HG03135 (cell line): ENCODE results near the gene IGF2BP3.
"Not testable (repeated sequence)": the region's sequence is repeated elsewhere in the genome, so short reads cannot be mapped to it uniquely, and the experiment has no call there.

Experiments used
- ATAC-seq: cut with Tn5 transposase; IDR thresholded peaks from one replicate; pipeline ENCODE4 v1.9.1; 2021; ENCODE audit warnings: mild to moderate bottlenecking, moderate library complexity; ENCODE audit not compliant: unreplicated experiment

The IGF2BP3 gene

DNA sequence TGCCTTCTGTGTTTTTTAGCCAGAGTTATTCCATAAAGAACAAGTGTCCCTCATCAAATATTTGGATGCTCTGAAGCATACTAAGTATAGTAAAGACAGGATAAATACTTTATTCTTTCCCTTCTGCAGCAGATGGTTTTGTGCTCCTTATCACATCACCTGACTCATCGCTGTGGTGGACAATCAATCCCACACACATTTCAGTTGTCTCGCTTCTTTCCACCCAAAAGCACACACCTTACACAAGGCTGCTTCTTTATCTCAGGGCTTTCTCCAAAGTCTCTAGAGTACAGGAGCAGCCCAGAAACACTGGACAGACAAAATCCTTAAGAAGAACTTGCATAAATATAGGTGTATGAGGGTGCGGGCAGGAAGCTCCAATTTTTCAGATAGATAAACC lies 43.4 kb downstream of the IGF2BP3 start:
- no peak for ATAC-seq

DNA sequence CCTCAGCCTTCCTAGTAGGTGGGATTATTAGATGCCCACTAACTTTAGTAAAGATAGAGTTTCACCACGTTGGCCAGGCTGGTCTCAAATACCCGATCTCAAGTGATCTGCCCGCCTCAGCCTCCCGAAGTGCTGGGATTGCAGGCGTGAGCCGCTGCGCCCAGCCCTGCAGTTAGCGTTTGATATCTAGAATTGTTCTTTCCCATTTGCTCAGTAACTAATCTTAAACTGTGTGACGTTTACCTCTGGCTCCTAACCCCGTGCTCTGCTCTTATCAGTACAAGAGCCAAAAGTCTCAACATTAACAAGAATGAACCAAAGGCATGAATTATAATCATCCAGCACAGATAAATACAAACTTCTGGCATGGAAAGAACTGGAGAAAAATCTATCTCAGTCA lies 47.4 kb downstream of the IGF2BP3 start:
- ATAC-seq, result no peak

DNA sequence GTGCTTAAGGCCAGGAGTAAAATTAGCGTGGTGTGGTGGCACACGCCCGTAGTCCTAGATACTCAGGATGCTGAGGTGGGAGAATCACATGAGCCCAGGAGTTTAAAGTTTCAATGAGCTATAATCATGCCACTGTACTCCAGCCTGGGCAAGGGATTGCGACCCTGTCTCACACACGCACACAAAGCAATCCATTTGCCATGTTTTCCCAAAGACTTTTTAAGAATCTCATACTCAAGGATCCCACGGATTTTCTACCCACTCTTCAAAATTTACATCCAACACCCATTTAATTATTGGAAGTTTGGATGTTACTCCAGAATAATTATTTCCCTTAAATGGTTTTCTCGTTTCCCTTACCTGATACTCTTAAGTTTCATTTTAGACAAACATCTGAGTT lies 47.9 kb downstream of the IGF2BP3 start:
- no peak for ATAC-seq

DNA sequence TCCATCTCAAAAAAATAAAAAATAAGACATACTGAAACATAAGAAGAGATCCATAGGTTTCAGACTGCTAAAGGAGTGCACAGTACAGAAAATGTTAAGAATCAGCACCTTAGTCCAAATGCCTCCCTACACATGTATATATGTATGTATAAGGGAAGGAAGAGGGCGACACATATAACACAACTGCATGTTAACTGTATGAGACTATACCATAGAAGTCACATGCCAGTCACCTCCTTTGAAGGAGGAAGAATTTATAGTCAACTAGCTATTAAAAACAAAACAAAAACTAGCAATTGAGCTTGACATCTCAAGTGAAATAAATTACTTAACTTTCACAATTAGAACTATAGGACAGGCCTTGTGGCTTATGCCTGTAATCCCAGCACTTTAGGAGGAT lies 50.4 kb downstream of the IGF2BP3 start:
- ATAC-seq, result no peak

DNA sequence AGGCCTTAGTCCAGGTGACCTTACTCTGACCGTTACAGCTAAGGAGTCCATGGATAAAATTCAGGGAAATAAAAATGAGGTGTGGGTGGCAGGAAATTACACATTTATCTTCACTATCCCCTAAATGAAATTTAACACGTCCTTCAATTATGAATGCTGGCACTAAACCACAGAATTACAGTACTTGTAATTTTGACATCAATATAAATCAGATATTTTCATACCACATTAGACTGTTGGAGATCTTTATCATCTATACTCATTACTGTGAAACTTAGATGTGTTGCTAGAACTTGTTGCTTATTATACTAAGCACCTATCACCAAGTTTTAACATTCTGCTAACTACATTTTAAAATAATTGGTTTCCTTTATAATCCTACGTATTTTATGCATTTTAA lies 51.1 kb downstream of the IGF2BP3 start:
- no peak for ATAC-seq

DNA sequence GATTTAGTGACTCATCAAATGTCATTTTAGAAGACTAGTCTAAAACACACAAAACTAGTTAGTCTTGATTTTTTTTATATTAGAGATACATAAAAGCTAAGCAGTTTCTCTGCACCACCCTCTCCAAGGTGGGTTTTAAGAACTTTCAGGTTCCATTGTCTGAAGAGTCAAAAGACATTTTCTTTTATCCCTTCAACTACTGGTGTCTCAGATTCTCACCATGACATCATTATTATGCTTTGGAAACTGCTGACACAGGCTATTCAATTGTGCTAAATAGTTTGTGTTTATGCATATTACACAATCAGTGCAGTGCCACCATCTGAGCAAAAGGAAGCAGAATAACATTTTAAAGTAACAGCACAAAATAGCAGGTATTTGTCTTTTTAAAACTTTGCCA lies 52.2 kb downstream of the IGF2BP3 start:
- no peak for ATAC-seq

DNA sequence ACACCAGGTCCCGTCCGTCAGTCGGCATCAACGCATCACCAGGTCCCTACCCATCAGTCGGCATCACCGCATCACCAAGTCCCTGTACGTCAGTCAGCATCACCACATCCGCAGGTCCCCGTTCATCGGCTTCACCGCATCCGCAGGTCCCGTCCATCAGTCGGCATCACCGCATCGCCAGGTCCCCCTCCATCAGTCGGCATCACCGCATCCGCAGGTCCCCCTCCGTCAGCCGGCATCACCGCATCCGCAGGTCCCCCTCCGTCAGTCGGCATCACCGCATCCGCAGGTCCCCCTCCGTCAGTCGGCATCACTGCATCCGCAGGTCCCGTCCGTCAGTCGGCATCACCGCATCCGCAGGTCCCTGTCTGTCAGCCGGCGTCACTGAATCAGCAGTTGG lies 55.1 kb downstream of the IGF2BP3 start:
- ATAC-seq, result no peak

DNA sequence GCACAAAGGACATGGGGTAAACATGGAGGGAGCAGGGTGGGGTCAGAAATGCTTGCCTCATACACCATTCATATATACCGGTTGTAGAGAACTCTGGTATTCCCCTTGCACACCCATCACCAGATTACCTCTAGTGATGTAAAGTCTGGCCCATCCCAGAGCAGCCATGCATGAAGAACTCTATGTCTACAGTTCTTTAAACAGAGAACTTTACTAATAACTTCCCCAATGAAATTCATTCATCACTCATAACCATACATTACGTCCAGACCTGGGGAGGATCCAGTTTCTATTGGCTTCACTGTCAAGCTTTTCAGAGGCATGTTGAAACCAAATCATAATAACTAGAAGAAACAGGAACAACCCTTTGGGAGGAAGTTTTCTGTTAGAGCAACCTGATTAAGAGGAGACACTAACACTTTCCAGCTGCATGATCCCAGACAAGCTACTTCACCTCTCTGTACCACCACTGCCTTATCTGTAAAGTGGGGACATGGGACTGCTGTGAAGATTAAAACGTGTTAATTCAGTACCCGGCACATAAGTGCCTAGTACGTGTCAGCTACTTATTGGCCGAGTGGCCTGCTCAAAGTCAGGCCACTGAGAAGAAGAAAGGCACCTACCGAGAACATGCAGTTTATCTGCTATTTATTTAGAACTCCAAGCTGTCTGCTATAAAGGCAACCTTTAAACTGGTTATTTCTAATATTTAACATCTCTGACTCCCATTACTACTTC lies 59.7 kb downstream of the IGF2BP3 start:
- peak; percentile 83 for ATAC-seq

DNA sequence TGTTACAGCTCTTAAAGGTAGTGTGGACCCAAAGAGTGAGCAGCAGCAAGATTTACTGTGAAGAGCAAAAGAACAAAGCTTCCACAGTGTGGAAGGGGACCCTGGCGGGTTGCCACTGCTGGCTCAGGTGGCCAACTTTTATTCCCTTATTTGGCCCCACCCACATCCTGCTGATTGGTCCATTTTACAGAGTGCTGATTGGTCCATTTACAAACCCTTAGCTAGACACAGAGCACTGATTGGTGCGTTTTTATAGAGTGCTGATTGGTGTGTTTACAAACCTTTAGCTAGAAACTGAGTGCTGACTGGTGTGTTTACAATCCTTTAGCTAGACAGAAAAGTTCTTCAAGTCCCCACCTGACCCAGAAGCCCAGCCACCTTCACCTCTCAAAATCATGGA lies 63.7 kb downstream of the IGF2BP3 start:
- ATAC-seq, result not testable (repeated sequence)

DNA sequence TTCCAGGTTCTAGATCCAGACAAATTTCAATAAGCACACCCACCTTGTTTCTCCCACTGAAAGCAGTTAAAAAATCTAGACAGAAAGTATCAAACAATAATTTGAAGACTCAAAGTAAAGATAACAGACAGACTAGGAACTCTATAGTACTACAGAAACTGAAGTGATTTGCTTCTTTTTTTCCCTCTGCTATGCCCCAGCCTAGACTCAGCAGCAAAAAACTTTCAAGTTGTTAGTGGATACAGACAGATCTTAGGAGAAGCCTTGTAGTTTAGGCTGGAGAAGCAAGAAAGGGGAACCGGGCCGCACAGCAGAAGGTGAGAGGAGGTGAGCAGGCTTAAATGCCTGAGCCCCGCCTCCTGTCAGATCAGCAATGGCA lies 65.1 kb downstream of the IGF2BP3 start:
- ATAC-seq, result no peak

DNA sequence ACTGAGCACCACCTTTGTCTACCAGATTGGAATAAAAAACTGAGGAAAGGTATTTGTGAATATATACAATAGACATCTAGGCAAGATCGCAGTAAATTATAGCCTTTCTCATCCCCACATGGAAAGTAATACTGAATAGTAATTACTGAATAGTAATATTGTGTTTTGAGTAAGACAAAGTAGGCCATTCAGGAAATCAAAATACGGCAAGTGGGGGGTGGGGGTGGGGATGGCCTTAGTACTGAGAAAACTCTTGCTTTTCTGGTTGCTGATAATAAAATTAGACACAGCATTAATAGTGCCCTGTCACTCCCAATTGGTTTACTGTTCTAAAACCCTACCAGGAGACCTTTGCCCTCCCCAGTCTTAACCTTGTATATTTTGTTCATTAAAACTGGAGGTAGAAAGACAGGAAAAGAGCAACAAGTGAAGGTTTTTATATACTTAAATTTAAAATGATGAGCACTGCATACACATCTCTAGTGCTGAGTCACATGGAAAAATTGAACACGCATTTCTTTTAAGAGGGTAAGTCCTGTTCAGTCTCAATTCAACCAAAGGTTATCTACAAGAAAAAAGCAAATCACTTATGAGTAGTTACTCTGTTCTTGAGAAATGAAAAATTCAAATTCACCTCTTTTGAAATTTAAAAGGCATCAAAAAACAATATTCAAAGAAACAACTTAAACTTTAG lies 65.6 kb downstream of the IGF2BP3 start:
- no peak for ATAC-seq

DNA sequence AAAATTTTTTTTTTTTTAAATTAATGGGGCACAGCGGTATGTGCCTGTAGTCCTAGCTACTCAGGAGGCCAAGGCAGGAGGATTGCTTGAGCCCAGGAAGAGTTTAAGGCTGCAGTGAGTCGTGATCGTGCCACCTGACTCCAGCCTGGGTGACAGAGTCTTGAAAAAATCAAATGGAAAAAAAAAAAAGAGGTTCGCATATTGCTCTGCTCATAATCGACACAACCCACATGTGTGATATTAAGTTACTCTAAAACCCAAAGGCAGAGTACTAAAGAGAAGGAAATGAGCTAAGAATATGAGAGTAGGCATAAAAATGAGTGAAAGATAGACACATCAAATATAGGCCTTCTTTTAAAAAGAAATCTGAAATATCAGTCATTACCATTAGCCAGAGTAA lies 66.3 kb downstream of the IGF2BP3 start:
- no peak for ATAC-seq

DNA sequence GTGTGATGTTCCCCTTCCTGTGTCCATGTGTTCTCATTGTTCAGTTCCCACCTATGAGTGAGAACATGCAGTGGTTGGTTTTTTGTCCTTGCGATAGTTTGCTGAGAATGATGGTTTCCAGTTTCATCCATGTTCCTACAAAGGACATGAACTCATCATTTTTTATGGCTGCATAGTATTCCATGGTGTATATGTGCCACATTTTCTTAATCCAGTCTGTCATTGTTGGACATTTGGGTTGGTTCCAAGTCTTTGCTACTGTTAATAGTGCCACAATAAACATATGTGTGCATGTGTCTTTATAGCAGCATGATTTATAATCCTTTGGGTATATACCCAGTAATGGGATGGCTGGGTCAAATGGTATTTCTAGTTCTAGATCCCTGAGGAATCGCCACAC lies 72.2 kb downstream of the IGF2BP3 start:
- ATAC-seq, result not testable (repeated sequence)

DNA sequence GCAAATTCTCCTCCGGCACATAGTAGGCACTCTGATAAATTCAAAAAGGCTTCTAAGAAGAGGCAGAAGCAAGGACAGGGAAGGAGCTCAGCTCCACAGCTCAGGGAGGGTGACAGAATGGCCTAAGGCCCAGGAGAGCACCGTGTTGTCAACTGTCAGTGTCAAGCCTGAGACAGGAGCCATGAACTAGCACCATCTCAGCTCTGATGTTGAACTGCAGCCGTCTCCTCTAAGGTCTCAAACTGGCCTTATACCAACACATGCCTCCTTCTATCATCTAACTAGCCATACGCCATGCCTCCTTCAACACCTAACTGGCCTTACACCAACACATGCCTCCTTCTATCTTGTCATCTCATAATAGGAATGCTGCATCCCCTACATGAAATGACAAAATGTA lies 73.0 kb downstream of the IGF2BP3 start:
- ATAC-seq, result no peak

DNA sequence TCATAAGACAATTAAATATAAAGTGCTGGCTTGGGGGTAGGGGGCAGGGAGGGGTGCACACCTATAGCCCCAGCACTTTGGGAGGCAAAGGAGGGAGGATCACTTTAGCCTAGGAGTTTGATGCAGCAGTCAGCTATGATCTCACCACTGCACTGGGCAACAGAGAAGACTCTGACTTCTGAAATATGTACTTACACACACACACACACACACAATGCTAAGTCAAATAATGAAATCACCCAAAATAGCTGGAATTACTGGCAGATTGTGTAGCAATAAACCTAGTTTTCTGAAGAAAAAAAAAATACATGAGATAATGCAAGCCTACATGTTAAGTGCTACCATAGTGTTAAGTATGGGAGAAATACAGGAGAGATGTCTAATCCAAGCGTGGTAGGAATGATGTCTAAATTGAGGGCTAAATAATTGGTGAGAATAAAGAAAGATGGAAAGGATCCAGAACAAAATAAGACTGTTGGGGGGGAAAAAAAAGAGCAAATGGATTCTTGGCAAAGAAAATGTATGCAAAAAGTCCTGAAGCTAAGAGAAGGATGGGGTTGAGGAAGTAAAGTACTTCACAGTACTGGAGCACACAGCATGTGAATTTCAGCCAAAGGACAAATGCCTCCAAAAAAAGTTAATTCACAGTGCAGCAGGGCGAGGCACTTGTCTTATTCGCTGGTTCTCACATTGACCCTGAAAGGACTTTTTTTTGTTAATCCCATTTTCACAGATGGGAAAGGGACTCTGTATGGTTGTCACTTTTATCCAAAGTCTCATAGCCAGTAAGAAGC lies 73.9 kb downstream of the IGF2BP3 start:
- ATAC-seq, result no peak

DNA sequence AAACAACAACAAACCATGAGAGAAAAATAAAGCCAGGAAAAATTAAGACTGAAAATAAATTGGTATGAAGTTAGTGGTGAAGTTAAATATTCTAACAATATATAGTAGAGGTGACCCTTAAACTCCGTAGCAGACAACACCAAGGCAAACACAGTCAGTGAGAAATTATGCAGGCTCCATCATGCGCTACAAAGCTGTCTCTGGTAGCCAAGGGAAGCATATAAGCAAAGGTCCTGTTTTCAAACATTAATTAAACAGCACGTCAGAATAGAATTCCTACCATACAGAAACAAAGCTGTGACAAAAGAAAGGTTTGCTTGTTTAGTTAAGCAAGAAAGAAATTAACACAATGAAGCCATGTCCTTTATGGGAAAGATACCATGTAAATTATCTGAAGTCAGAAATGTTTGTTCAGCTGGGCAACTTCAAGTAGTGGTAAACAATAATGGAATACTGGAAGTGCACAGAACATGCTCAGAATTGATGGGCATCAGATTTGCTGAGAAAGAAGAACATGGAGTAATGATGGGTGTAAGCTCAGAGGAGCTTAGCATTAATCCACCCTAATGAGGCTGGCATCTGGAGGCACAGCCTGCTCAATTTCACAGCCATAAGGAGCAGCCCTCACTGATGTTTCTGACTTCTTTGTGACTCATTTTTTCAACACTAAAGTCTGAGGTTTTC lies 75.7 kb downstream of the IGF2BP3 start:
- no peak for ATAC-seq

DNA sequence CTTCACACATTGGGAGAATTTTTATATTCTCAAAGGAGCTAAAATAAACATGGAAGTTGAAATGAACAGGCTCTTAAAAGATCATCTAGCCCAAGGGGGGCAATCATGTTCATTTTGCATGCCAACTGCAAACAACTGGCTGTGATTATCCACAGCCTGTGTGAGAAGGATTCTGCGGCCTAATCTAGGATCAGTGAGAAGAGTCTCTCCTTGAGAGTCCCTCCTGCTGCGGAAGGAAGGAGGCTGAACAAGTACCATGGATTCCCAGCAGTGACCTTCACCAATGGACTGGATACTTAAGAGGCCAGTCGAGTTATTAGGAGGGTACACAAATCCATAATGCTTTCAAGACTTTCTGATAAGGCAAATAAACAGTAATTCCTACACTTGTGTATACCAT lies 76.7 kb downstream of the IGF2BP3 start:
- ATAC-seq, result no peak

DNA sequence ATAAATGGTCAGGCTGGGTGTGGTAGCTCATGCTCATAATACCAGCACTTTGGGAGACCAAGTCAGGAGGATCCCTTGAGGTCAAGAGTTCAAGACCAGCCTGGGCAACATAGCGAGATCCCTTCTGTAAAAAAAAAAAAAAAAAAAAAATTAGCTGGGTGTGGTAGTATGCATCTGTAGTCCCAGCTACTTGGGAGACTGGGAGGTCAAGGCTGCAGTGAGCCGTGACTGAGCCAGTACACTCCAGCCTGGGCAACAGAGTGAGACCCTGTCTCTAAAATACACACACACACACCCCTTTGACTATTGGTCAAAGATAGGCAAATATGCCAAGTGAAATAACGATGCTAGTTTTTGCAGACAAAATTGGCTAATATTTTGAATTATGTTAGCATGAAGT lies 80.6 kb downstream of the IGF2BP3 start:
- no peak for ATAC-seq

DNA sequence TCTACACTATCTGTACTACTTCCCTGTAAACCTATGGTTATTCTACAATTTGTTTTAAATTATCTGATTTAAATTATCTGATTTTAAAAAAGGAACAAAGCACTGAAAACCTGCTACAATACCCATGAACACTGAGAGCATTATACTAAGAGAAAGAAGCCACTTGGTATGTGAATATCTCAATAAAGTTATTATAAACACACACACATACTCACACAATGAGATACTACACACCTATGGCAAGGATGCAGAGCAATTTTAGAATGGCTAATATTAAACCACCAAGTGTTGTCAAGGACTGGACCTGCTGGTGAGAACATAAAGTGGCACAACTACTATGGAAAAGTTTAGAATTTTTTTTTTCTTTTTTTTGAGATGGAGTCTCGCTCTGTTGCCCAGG lies 82.7 kb downstream of the IGF2BP3 start:
- ATAC-seq, result no peak

DNA sequence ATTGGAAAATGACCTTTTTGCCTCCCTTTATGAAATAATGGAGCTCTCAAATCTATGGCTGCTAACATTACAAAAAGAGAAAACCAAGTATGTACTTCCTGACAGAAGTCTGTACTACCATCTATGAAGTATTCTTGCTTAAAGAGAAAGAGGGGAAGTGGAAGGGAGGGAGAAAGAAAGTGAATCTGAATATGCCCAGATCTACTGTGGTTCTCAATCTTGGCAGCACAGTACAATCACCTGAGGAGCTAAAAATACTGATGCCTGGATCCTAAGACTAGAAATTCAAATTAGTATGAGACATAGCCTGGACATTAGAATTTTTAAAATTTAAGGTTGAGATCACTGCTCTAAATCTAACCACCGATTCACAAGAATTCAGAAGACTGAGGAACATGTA lies 85.2 kb downstream of the IGF2BP3 start:
- ATAC-seq, result no peak

DNA sequence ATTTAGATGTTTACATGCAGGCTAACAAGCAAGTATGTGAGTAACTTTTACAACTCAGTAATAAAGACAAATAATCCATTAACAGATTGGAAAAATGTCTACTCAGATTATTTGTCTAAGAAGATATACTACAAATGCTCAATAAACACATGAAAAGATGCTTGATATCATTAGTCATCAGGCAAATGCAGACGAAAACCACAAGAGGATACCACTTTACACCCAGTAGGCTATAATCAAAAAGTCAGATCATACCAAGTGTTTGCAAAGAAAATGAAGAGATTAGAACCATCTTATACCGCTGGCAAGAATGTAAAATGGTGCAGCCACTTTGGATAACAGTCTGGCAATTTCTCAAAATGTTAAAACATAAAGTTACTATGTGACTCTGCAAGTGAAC lies 87.1 kb downstream of the IGF2BP3 start:
- no peak for ATAC-seq
